Measurements from ENCODE around the gene LRRC2. TPM values are rescaled to one million over a fixed set of nuclear protein-coding genes. Genes with fewer than 3 reads are reported as not detected.

The LRRC2 gene
- total and polyA plus RNA-seq, 2 donors (not counting 3 experiments of a cell fraction or from before 2014, with no cell fraction given): 0.14 to 0.73 TPM

GRCh38 chr3:46576879-46577278 lies 10.8 kb upstream of the LRRC2 start:
- BruUV-seq (replicated peaks): no TSS peak
- no peaks in the 10 kb centered on the region for H3K9me3 ChIP-seq (replicated peaks; ENCODE audit: control insufficient read depth, insufficient read depth, low read length)
- TF ChIP-seq, protein P1, sequence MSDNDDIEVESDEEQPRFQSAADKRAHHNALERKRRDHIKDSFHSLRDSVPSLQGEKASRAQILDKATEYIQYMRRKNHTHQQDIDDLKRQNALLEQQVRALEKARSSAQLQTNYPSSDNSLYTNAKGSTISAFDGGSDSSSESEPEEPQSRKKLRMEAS (IDR thresholded peaks at IDR 0.05; ENCODE audit: insufficient read depth, insufficient read length): no peak
- TF ChIP-seq GATA2 (IDR thresholded peaks at IDR 0.05; ENCODE audit: insufficient read depth, insufficient read length, low read depth, low read length): no peak
- no peak for TF ChIP-seq EZH2 (IDR thresholded peaks at IDR 0.05; ENCODE audit: borderline replicate concordance, low read depth, low read length, severe bottlenecking)
- no peak for TF ChIP-seq POLR2A (IDR thresholded peaks at IDR 0.05; ENCODE audit: low read depth, low read length)
- no peak for TF ChIP-seq POLR2AphosphoS5 (IDR thresholded peaks at IDR 0.05; ENCODE audit: insufficient read depth, low read depth, low read length)
- no peak for TF ChIP-seq MYC (IDR thresholded peaks at IDR 0.05; ENCODE audit: low read depth, low read length)
- TF ChIP-seq JUN (IDR thresholded peaks at IDR 0.05; ENCODE audit: borderline replicate concordance, insufficient read depth, insufficient read length, low read depth): no peak
- no peak for TF ChIP-seq FOS (IDR thresholded peaks at IDR 0.05; ENCODE audit: borderline replicate concordance, insufficient read depth, low read length)
- TF ChIP-seq, protein P2, sequence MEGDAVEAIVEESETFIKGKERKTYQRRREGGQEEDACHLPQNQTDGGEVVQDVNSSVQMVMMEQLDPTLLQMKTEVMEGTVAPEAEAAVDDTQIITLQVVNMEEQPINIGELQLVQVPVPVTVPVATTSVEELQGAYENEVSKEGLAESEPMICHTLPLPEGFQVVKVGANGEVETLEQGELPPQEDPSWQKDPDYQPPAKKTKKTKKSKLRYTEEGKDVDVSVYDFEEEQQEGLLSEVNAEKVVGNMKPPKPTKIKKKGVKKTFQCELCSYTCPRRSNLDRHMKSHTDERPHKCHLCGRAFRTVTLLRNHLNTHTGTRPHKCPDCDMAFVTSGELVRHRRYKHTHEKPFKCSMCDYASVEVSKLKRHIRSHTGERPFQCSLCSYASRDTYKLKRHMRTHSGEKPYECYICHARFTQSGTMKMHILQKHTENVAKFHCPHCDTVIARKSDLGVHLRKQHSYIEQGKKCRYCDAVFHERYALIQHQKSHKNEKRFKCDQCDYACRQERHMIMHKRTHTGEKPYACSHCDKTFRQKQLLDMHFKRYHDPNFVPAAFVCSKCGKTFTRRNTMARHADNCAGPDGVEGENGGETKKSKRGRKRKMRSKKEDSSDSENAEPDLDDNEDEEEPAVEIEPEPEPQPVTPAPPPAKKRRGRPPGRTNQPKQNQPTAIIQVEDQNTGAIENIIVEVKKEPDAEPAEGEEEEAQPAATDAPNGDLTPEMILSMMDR (IDR thresholded peaks at IDR 0.05; ENCODE audit: extremely low read depth in 1 of 2, insufficient read depth in 1 of 2, low read depth in 1 of 2, low read length in 2 of 2): no peak
- H3K4me1 ChIP-seq (ENCODE audit: control insufficient read depth, extremely low read depth, insufficient read depth, low read length): no peaks in the 10 kb centered on the region
- no peaks in the 10 kb centered on the region for H4K20me1 ChIP-seq (replicated peaks; ENCODE audit: control insufficient read depth, extremely low read depth, insufficient read depth, low read length)
- no peaks in the 10 kb centered on the region for H3K27me3 ChIP-seq (ENCODE audit: control insufficient read depth in 2 of 2, insufficient read depth in 2 of 2, low read length in 2 of 2)
- H3K27ac ChIP-seq (ENCODE audit: insufficient read depth, low read depth, low read length): no peak overlapping the region
- CTCF ChIA-PET: no interaction called here
- POLR2A ChIA-PET: no interaction called here
- no peak overlapping the region for H2AFZ ChIP-seq (ENCODE audit: low read depth, low read length)
- H3K79me2 ChIP-seq (ENCODE audit: control insufficient read depth, insufficient read depth, low read length): no peaks in the 10 kb centered on the region
- H3K36me3 ChIP-seq (ENCODE audit: control insufficient read depth in 2 of 2, extremely low read depth in 1 of 2, insufficient read depth in 2 of 2, low read length in 2 of 2): no peaks in the 10 kb centered on the region
- intact Hi-C loops (cut with micrococcal nuclease): no loop called here
- H3K4me3 ChIP-seq (replicated peaks in 1 of 3; ENCODE audit: insufficient read depth in 1 of 3, low read depth in 1 of 3, low read length in 3 of 3): no peak overlapping the region
- FAIRE-seq (no peak), DNase-seq (ENCODE audit: low read depth, low spot score) (no peak)
- dilution Hi-C loops (cut with MboI; ENCODE audit: extremely low pct_ligation_motif_present, low sequenced_read_pairs): no loop called here
- H3K9me1 ChIP-seq (replicated peaks; ENCODE audit: control insufficient read depth, extremely low read depth, insufficient read depth, low read length): no peaks in the 10 kb centered on the region
- no peak overlapping the region for H3K4me2 ChIP-seq (ENCODE audit: insufficient read depth, low read length)
- no peak overlapping the region for H3K9ac ChIP-seq (replicated peaks; ENCODE audit: extremely low read depth, insufficient read depth, low read length)
